H1 (cell line): ENCODE results near the gene TM9SF3. TPM values are rescaled to one million over a fixed set of nuclear protein-coding genes. Genes with fewer than 3 reads are reported as not detected.

Source experiments
- CTCF ChIA-PET: fragments of 300-600 bp; sonication (Branson Sonifier 250); formaldehyde crosslinking; loops from one replicate; lab custom pipeline; 2021; ENCODE audit not compliant: partially characterized antibody; lab: Charles Lee
- POLR2A ChIA-PET: fragments of 300-600 bp; sonication (Branson Sonifier 250); formaldehyde crosslinking; loops from one replicate; lab custom pipeline; 2021; ENCODE audit warnings: inconsistent platforms; ENCODE audit not compliant: partially characterized antibody; lab: Charles Lee
- DNase-seq, 2 experiments: peaks; one replicate each; pipeline versions ENCODE4 v3.0.0 to v3.0.0-alpha.2; 2010 to 2022; ENCODE audit warnings: low spot score in 2 of 2, low read depth in 1 of 2, mixed read lengths in 1 of 2
- FAIRE-seq: peaks from 2 replicates; lab custom pipeline; 2011; peaks lifted over from hg19 to GRCh38; lab: Jason Lieb, UNC
- H2AFZ ChIP-seq: 2 replicates; pipeline ENCODE4 v1.8.1; 2012; ENCODE audit warnings: low read length, inconsistent platforms
- H2AK5ac ChIP-seq: 2 replicates; pipeline ENCODE4 v1.6.1; 2013; ENCODE audit warnings: low read depth, low read length
- H2BK120ac ChIP-seq: replicated peaks from 2 replicates; pipeline ENCODE3; 2013; ENCODE audit warnings: low read depth, low read length, inconsistent platforms
- H2BK12ac ChIP-seq: 2 replicates; pipeline ENCODE4 v1.6.1; 2013; ENCODE audit warnings: low read depth, low read length
- H2BK15ac ChIP-seq: 2 replicates; pipeline ENCODE4 v1.6.1; 2013; ENCODE audit warnings: low read length
- H2BK20ac ChIP-seq: 2 replicates; pipeline ENCODE4 v1.6.1; 2013; ENCODE audit warnings: low read length
- H2BK5ac ChIP-seq: 2 replicates; pipeline ENCODE4 v1.6.1; 2013; ENCODE audit warnings: low read depth, low read length
- H3K14ac ChIP-seq: 2 replicates; pipeline ENCODE4 v1.6.1; 2013; ENCODE audit warnings: inconsistent platforms; ENCODE audit not compliant: insufficient read length
- H3K18ac ChIP-seq: 2 replicates; pipeline ENCODE4 v1.6.1; 2013; ENCODE audit warnings: low read length; ENCODE audit errors: extremely low read depth
- H3K23ac ChIP-seq: 2 replicates; pipeline ENCODE4 v1.6.1; 2013; ENCODE audit warnings: inconsistent platforms; ENCODE audit not compliant: insufficient read length
- H3K23me2 ChIP-seq: 2 replicates; pipeline ENCODE4 v1.6.1; 2013; ENCODE audit warnings: low read depth, low read length
- H3K27ac ChIP-seq: 2 replicates; pipeline ENCODE4 v1.6.1; 2011; ENCODE audit warnings: low read depth, low read length, inconsistent platforms
- H3K27me3 ChIP-seq, 4 experiments: replicated peaks in 1 of 4; 1 replicate in 1 of 4; 2 replicates in 3 of 4; pipeline versions ENCODE4 v1.6.1 to v1.8.1; 2011 to 2013; ENCODE audit warnings: low read length in 3 of 4, mild to moderate bottlenecking in 3 of 4, inconsistent platforms in 2 of 4, mixed read lengths in 2 of 4, moderate library complexity in 1 of 4; ENCODE audit not compliant: control insufficient read depth in 3 of 4, insufficient read depth in 3 of 4; ENCODE audit errors: extremely low read depth in 1 of 4
- H3K36me3 ChIP-seq, 4 experiments: 2 replicates each; pipeline versions ENCODE4 v1.6.1 to v1.8.1; 2011 to 2013; ENCODE audit warnings: mild to moderate bottlenecking in 4 of 4, low read length in 3 of 4, moderate library complexity in 2 of 4, control low read depth in 1 of 4, inconsistent platforms in 1 of 4; ENCODE audit not compliant: insufficient read depth in 4 of 4, control insufficient read depth in 2 of 4
- H3K4ac ChIP-seq: replicated peaks from 2 replicates; pipeline ENCODE3; 2013; ENCODE audit warnings: low read length, low read depth, mixed read lengths, inconsistent platforms; ENCODE audit not compliant: insufficient read length
- H3K4me1 ChIP-seq, 4 experiments: replicated peaks in 1 of 4; 1 replicate in 1 of 4; 2 replicates in 3 of 4; pipeline versions ENCODE4 v1.6.1 to v1.8.1; 2011 to 2013; ENCODE audit warnings: low read length in 3 of 4, inconsistent platforms in 2 of 4, mixed read lengths in 1 of 4; ENCODE audit not compliant: insufficient read depth in 4 of 4, control insufficient read depth in 3 of 4
- H3K4me2 ChIP-seq, 2 experiments: 2 replicates each; pipeline versions ENCODE4 v1.6.1 to v1.8.1; 2011 to 2013; ENCODE audit warnings: low read depth in 2 of 2, low read length in 2 of 2, control low read depth in 1 of 2, inconsistent platforms in 1 of 2, mild to moderate bottlenecking in 1 of 2; ENCODE audit not compliant: insufficient read depth in 1 of 2
- H3K4me3 ChIP-seq, 4 experiments: fragments of 200-600, 300-600 bp in 1 of 4; sonication (generic), shearing (Covaris generic), sonication (Bioruptor Twin) in 1 of 4; 2 replicates each; pipeline versions ENCODE4 v1.5.1 to v1.8.1; 2011 to 2016; ENCODE audit warnings: low read length in 4 of 4, low read depth in 3 of 4, control low read depth in 2 of 4, inconsistent platforms in 2 of 4, mild to moderate bottlenecking in 2 of 4, mixed read lengths in 1 of 4, moderate library complexity in 1 of 4; ENCODE audit not compliant: insufficient read depth in 2 of 4; ENCODE audit errors: extremely low read depth in 1 of 4
- H3K56ac ChIP-seq: replicated peaks from 2 replicates; pipeline ENCODE3; 2013; ENCODE audit warnings: low read depth, mild to moderate bottlenecking, mixed read lengths, low read length, inconsistent platforms; ENCODE audit not compliant: insufficient read length
- H3K79me1 ChIP-seq: 2 replicates; pipeline ENCODE4 v1.6.1; 2013; ENCODE audit warnings: low read depth, low read length, control low read depth
- H3K79me2 ChIP-seq, 2 experiments: 2 replicates each; pipeline versions ENCODE4 v1.6.1 to v1.8.1; 2012 to 2013; ENCODE audit warnings: low read length in 2 of 2, mild to moderate bottlenecking in 2 of 2, inconsistent platforms in 1 of 2; ENCODE audit not compliant: insufficient read depth in 2 of 2, control insufficient read depth in 1 of 2
- H3K9ac ChIP-seq, 4 experiments: replicated peaks in 1 of 4; 1 replicate in 1 of 4; 2 replicates in 3 of 4; pipeline versions ENCODE4 v1.6.1 to v1.8.1; 2011 to 2013; ENCODE audit warnings: low read depth in 3 of 4, low read length in 3 of 4, control low read depth in 2 of 4, mild to moderate bottlenecking in 2 of 4, moderate library complexity in 2 of 4, inconsistent platforms in 1 of 4; ENCODE audit errors: extremely low read depth in 1 of 4
- H3K9me3 ChIP-seq, 2 experiments: 2 replicates each; pipeline versions ENCODE4 v1.6.1 to v1.8.1; 2012 to 2013; ENCODE audit warnings: mild to moderate bottlenecking in 2 of 2, moderate library complexity in 2 of 2, control low read depth in 1 of 2, inconsistent platforms in 1 of 2, low read depth in 1 of 2, low read length in 1 of 2, mixed read lengths in 1 of 2; ENCODE audit not compliant: insufficient read depth in 2 of 2
- H4K20me1 ChIP-seq, 2 experiments: replicated peaks in 1 of 2; 2 replicates each; pipeline versions ENCODE3 to v1.8.1; 2011 to 2013; ENCODE audit warnings: inconsistent platforms in 2 of 2, low read length in 2 of 2, mild to moderate bottlenecking in 1 of 2; ENCODE audit not compliant: insufficient read depth in 2 of 2, control insufficient read depth in 1 of 2
- H4K5ac ChIP-seq: 2 replicates; pipeline ENCODE4 v1.6.1; 2013; ENCODE audit warnings: low read length, low read depth, mixed read lengths, inconsistent platforms; ENCODE audit not compliant: insufficient read length
- H4K8ac ChIP-seq: 2 replicates; pipeline ENCODE4 v1.8.0; 2013; ENCODE audit warnings: mild to moderate bottlenecking, moderate library complexity, low read length, inconsistent platforms; ENCODE audit not compliant: insufficient read depth; ENCODE audit errors: extremely low read depth
- H4K91ac ChIP-seq: replicated peaks from 2 replicates; pipeline ENCODE3; 2013; ENCODE audit warnings: low read length, mixed read lengths, inconsistent platforms; ENCODE audit not compliant: insufficient read length
- ATF3 ChIP-seq: IDR thresholded peaks from 2 replicates; pipeline ENCODE4 v1.6.1; 2011; ENCODE audit warnings: low read depth, mild to moderate bottlenecking, low read length; ENCODE audit not compliant: insufficient read depth
- CTBP2 ChIP-seq: IDR thresholded peaks from 2 replicates; pipeline ENCODE4 v1.7.0; 2011; ENCODE audit warnings: borderline replicate concordance, mild to moderate bottlenecking, moderate library complexity, mixed read lengths, low read length; ENCODE audit not compliant: insufficient read depth, insufficient read length
- NANOG ChIP-seq: IDR thresholded peaks from 2 replicates; pipeline ENCODE4 v1.6.1; 2011; ENCODE audit warnings: low read length, low read depth, mild to moderate bottlenecking, inconsistent platforms; ENCODE audit not compliant: insufficient read depth, poor library complexity, severe bottlenecking
- RAD21 ChIP-seq, 2 experiments: IDR thresholded peaks in 1 of 2; conservative IDR thresholded peaks in 1 of 2; 2 replicates each; pipeline ENCODE4 v1.6.1; 2011; ENCODE audit warnings: low read depth in 2 of 2, low read length in 2 of 2, improper control_type of control experiment in 1 of 2, inconsistent platforms in 1 of 2, mild to moderate bottlenecking in 1 of 2, moderate library complexity in 1 of 2
- SIRT6 ChIP-seq: IDR thresholded peaks from one replicate; pipeline ENCODE4 v1.7.1; 2012; ENCODE audit warnings: low read length, inconsistent platforms
- WGBS, 2 experiments: shearing (Covaris generic) in 1 of 2; methylation state at CpG; one replicate each; pipeline versions ENCODE4 v1.1.6 to v1.1.7; 2013 to 2015; ENCODE audit warnings: low lambda C conversion rate in 2 of 2, mixed read lengths in 2 of 2, inconsistent platforms in 1 of 2, low coverage in 1 of 2, missing lambda C conversion rate in 1 of 2; ENCODE audit not compliant: insufficient replicate concordance in 2 of 2, insufficient coverage in 1 of 2, insufficient read length in 1 of 2; ENCODE audit errors: extremely low coverage in 1 of 2, missing lambda C conversion rate in 1 of 2; 5-methylcytosine and 5-hydroxymethylcytosine counted together
- polyA plus RNA-seq, 7 experiments: library from polyadenylated mRNA; depleted of rRNA in 3 of 7; stranded (reverse) in 5 of 7; unstranded in 2 of 7; fragments of >200 nt in 5 of 7; fragments of 200-250 nt in 2 of 7; gene quantifications; 1 replicate in 5 of 7; 2 replicates in 1 of 7; 4 replicates in 1 of 7; pipeline versions ENCODE4 v1.2.1 to v1.2.3, GENCODE V29; 2011 to 2013; ENCODE audit warnings: missing spikeins in 2 of 7, mixed read lengths in 2 of 7
- total RNA-seq: library from RNA; stranded (reverse); fragmentation: NEBNext Ultra II Directional; extraction: Animal tissue kit (Norgen Biotek cat#: 25700); gene quantifications from 2 replicates; pipeline ENCODE4 v1.2.1, GENCODE V29; 2021
- TF ChIP-seq, protein P1 (sequence below), 3 experiments: IDR thresholded peaks; 1 replicate in 2 of 3; 2 replicates in 1 of 3; pipeline versions ENCODE4 v1.5.1 to v1.6.1; 2011; ENCODE audit warnings: low read length in 3 of 3, mild to moderate bottlenecking in 3 of 3, inconsistent platforms in 2 of 3, low read depth in 1 of 3, moderate library complexity in 1 of 3; ENCODE audit not compliant: insufficient read depth in 1 of 3; ENCODE audit errors: control extremely low read depth in 1 of 3

TM9SF3 gene
- total and polyA plus RNA-seq, 2 of the 8 experiments (the other 6 are each of a cell fraction or from before 2014, with no cell fraction given) = 123 to 127 TPM

DNA sequence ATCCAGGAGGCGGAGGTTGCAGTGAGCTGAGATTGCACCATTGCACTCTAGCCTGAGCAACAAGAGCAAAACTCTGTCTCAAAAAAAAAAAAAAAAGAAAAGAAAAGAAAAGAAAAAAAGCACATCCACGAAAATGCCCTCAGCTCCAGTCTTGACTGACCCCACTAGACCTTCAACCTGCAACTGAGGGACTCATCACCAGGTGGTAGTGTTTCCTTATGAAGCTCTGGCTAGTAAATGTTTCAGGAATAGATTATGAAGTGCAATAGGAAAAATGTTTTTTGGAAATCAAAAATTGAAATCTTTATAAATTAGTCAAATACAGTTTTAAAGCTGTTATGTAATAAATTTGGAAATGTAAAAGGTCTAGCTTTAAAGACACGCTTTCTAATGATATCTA is 95.5 kb downstream of the TM9SF3 start:
- Histone ChIP-seq H3K4me2 (no peak overlapping the region), H3K14ac (no peak overlapping the region), H3K36me3 (no peaks in the 10 kb centered on the region), H3K18ac (no peak overlapping the region), H3K27ac (no peak overlapping the region), H3K23me2 (no peaks in the 10 kb centered on the region), H2BK5ac (no peak overlapping the region), H3K4me1 (no peaks in the 10 kb centered on the region), H2AK5ac (no peak overlapping the region), H4K91ac (no peak overlapping the region), H2BK15ac (no peak overlapping the region), H2AFZ (no peak overlapping the region), H2BK12ac (peak overlapping the region; percentile 68; the same call in 1 of the 2 replicates), H3K9ac (no peak overlapping the region), H3K56ac (no peak overlapping the region), H4K8ac (no peak overlapping the region), H4K5ac (no peak overlapping the region), H3K23ac (no peak overlapping the region), H3K9me3 (no peaks in the 10 kb centered on the region), H3K27me3 (no peaks in the 10 kb centered on the region), H3K4me3 (no peak overlapping the region), H3K79me1 (no peaks in the 10 kb centered on the region), H3K4ac (no peak overlapping the region), H4K20me1 (no peaks in the 10 kb centered on the region), H2BK20ac (no peak overlapping the region), H3K79me2 (no peaks in the 10 kb centered on the region), H2BK120ac (no peak overlapping the region)
- 74% methylated on average over 2 of the region's 3 CpGs; no CpG with 5 or more reads in 1 of the 2 experiments for WGBS, 2 experiments
- TF ChIP-seq NANOG (no peak), SIRT6 (no peak), RAD21 (IDR thresholded peaks at IDR 0.05 in 1 of 2, conservative IDR thresholded peaks at IDR 0.05 in 1 of 2; ENCODE audit: low read depth in 2 of 2, low read length in 2 of 2) (peak; percentile 76 to 79), ATF3 (no peak), CTBP2 (no peak)
- TF ChIP-seq, protein P1, sequence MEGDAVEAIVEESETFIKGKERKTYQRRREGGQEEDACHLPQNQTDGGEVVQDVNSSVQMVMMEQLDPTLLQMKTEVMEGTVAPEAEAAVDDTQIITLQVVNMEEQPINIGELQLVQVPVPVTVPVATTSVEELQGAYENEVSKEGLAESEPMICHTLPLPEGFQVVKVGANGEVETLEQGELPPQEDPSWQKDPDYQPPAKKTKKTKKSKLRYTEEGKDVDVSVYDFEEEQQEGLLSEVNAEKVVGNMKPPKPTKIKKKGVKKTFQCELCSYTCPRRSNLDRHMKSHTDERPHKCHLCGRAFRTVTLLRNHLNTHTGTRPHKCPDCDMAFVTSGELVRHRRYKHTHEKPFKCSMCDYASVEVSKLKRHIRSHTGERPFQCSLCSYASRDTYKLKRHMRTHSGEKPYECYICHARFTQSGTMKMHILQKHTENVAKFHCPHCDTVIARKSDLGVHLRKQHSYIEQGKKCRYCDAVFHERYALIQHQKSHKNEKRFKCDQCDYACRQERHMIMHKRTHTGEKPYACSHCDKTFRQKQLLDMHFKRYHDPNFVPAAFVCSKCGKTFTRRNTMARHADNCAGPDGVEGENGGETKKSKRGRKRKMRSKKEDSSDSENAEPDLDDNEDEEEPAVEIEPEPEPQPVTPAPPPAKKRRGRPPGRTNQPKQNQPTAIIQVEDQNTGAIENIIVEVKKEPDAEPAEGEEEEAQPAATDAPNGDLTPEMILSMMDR (IDR thresholded peaks at IDR 0.05; ENCODE audit: control extremely low read depth in 1 of 3, insufficient read depth in 1 of 3, low read depth in 1 of 3, low read length in 3 of 3) = peak; percentile 31 to 58 (median 56)
- CTCF ChIA-PET = interaction anchor here (0.7 to 13.1 kb wide), 26 partner anchors 9 to 205 kb away, joined by 3 to 276 read pairs (median 5); partner anchors contain the start of gene TLL2
- FAIRE-seq (no peak), DNase-seq (no peak)
- POLR2A ChIA-PET = interaction anchor here (2.3 kb wide), 1 partner anchor 20 kb away, joined by 15 read pairs; no protein-coding TSS in a partner anchor
